Measurements from ENCODE around the gene PRR22. TPM values are rescaled to one million over a fixed set of nuclear protein-coding genes. Genes with fewer than 3 reads are reported as not detected.

Gene PRR22
- total and polyA plus RNA-seq, 3 experiments from 2014 or later = 0.15 to 8.6 (median 8.2) TPM

GRCh38 chr19:5803752-5804515 lies 19.4 kb upstream of the PRR22 start:
- Mint-ChIP-seq H3K27ac (peak overlapping the region in 7 of 8 donors; percentile 29 to 88 (median 79)), H3K9me3 (no peaks in the 10 kb centered on the region), H3K27me3 (peaks cover 11 to 26% of the 10 kb centered on the region in 2 donors), H3K4me3 (peak overlapping the region; percentile 27 to 87 (median 67)), H3K36me3 (no peaks in the 10 kb centered on the region), H3K4me1 (peaks cover 9 to 27% (median 20%) of the 10 kb centered on the region in 3 donors)
- CTCF ChIA-PET = interaction anchor here (0.7 to 2.5 kb wide), 26 partner anchors 8 to 223 kb away, joined by 3 to 44 read pairs (median 4); partner anchors contain the start of genes DUS3L, LONP1, NDUFA11 and VMAC
- Histone ChIP-seq H3K4me3 (ENCODE audit: low read length) (peak overlapping the region; percentile 75), H3K27ac (ENCODE audit: low read depth, low read length) (peak overlapping the region; percentile 22), H3K27me3 (ENCODE audit: insufficient read depth, low read length, poor library complexity, severe bottlenecking) (peaks cover 22% of the 10 kb centered on the region), H3K9me3 (ENCODE audit: low read length) (no peaks in the 10 kb centered on the region), H3K4me1 (ENCODE audit: insufficient read depth, low read length) (peaks cover 20% of the 10 kb centered on the region), H3K36me3 (ENCODE audit: insufficient read depth, low read length) (no peaks in the 10 kb centered on the region)
- peak; percentile 87 to 94 (median 89) for DNase-seq
- POLR2A ChIA-PET = interaction anchor here (0.6 to 1.5 kb wide), 4 partner anchors 21 to 222 kb away, joined by 3 to 13 read pairs (median 3); partner anchors contain the start of genes NDUFA11 and VMAC

- Mint-ChIP-seq H3K9me3 (no peaks in the 10 kb centered on the region), H3K36me3 (no peaks in the 10 kb centered on the region), H3K4me1 (peaks cover 9 to 27% (median 20%) of the 10 kb centered on the region in 3 donors), H3K4me3 (peak overlapping the region; percentile 27 to 76 (median 57)), H3K27ac (peak overlapping the region in 1 of 8 donors; percentile 85), H3K27me3 (peaks cover 13 to 28% of the 10 kb centered on the region in 2 donors)
- no peaks in the 10 kb centered on the region for H3K36me3 ChIP-seq (ENCODE audit: insufficient read depth, low read length)
- peak overlapping the region; percentile 75 for H3K4me3 ChIP-seq (ENCODE audit: low read length)
- no peak overlapping the region for H3K27ac ChIP-seq (ENCODE audit: low read depth, low read length)
- peaks cover 22% of the 10 kb centered on the region for H3K27me3 ChIP-seq (ENCODE audit: insufficient read depth, low read length, poor library complexity, severe bottlenecking)
- DNase-seq = no peak
- ChIA-PET CTCF (interaction anchor here (0.7 to 2.5 kb wide), 23 partner anchors 9 to 224 kb away, joined by 3 to 44 read pairs (median 4); partner anchors contain the start of genes DUS3L, LONP1, NDUFA11 and VMAC), POLR2A (interaction anchor here (1.5 kb wide), 1 partner anchor 100 kb away, joined by 13 read pairs; the partner anchor contains the start of genes NDUFA11 and VMAC)
- H3K4me1 ChIP-seq (ENCODE audit: insufficient read depth, low read length) = peaks cover 20% of the 10 kb centered on the region
- no peaks in the 10 kb centered on the region for H3K9me3 ChIP-seq (ENCODE audit: low read length)
These were observed 18.9 kb upstream of the PRR22 start for GRCh38 chr19:5803441-5803751.

DNA sequence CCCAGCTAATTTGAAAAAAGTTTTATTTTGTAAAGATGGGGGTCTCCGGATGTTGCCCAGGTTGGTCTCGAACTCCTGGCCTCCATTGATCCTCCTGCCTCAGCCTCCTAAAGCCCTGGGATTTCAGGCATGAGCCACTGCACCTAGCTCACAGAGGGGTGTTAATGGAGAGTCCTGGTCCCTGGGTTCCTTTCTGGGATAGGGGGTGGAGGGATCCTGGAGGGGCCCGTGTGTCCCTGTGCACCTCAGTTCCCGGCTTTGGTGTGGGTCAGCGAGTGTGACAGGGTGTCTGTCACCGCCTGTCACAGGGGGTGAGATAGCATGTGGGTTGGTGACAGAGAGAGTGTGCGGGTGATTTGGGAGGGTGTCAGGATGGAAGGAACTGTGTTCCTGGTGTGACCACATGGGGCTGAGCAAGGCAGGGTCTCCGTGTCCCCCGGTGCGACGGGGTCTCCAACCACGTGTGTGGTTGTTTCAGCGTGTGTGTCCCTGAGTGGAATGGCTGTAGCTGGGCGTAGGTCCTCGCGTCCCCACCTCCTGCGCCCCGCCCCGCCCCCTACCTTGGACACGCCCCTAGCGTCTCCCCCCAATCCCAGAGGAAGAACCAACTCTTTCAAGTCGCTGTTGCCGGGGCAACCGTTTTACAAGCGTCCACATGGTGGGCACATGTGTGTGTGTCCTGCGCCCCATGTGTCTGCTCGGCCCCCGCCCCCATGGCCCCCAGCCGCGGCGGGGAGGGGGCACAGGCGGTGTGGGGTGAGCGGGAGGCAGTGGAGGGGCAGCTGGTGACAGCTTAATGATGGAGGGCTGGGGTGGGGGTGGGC lies 17.5 kb upstream of the PRR22 start:
- H3K27ac Mint-ChIP-seq = peak overlapping the region in 2 of 8 donors; percentile 47 to 71
- peaks cover 20% of the 10 kb centered on the region for H3K4me1 ChIP-seq (ENCODE audit: insufficient read depth, low read length)
- no peak overlapping the region for H3K4me3 ChIP-seq (ENCODE audit: low read length)
- H3K36me3 ChIP-seq (ENCODE audit: insufficient read depth, low read length) = no peaks in the 10 kb centered on the region
- peaks cover 22% of the 10 kb centered on the region for H3K27me3 ChIP-seq (ENCODE audit: insufficient read depth, low read length, poor library complexity, severe bottlenecking)
- ChIA-PET CTCF (interaction anchor here (0.7 to 2.5 kb wide), 2 partner anchors 9 to 91 kb away, joined by 3 to 44 read pairs; partner anchors contain the start of gene DUS3L), POLR2A (no interaction called here)
- H3K4me1 Mint-ChIP-seq = peaks cover 9 to 27% (median 20%) of the 10 kb centered on the region in 3 donors
- H3K27ac ChIP-seq (ENCODE audit: low read depth, low read length) = no peak overlapping the region
- H3K9me3 ChIP-seq (ENCODE audit: low read length) = no peaks in the 10 kb centered on the region
- peak overlapping the region in 4 of 7 donors; percentile 17 to 61 (median 50) for H3K4me3 Mint-ChIP-seq
- no peaks in the 10 kb centered on the region for H3K9me3 Mint-ChIP-seq
- DNase-seq = no peak
- H3K27me3 Mint-ChIP-seq = peaks cover 16 to 28% of the 10 kb centered on the region in 2 donors
- no peaks in the 10 kb centered on the region for H3K36me3 Mint-ChIP-seq

GRCh38 chr19:5800361-5801270 lies 16.1 kb upstream of the PRR22 start:
- Histone ChIP-seq H3K4me3 (ENCODE audit: low read length) (no peak overlapping the region), H3K9me3 (ENCODE audit: low read length) (no peaks in the 10 kb centered on the region), H3K4me1 (ENCODE audit: insufficient read depth, low read length) (peaks cover 20% of the 10 kb centered on the region), H3K36me3 (ENCODE audit: insufficient read depth, low read length) (no peaks in the 10 kb centered on the region), H3K27me3 (ENCODE audit: insufficient read depth, low read length, poor library complexity, severe bottlenecking) (peaks cover 22% of the 10 kb centered on the region), H3K27ac (ENCODE audit: low read depth, low read length) (no peak overlapping the region)
- H3K9me3 Mint-ChIP-seq = no peaks in the 10 kb centered on the region
- no peak for DNase-seq
- no peaks in the 10 kb centered on the region for H3K36me3 Mint-ChIP-seq
- CTCF ChIA-PET = no interaction called here
- POLR2A ChIA-PET = interaction anchor here (0.6 kb wide), 1 partner anchor 27 kb away, joined by 3 read pairs; no protein-coding TSS in a partner anchor
- peak overlapping the region in 1 of 7 donors; percentile 56 for H3K4me3 Mint-ChIP-seq
- peaks cover 9 to 27% (median 20%) of the 10 kb centered on the region in 3 donors for H3K4me1 Mint-ChIP-seq
- peaks cover 16 to 31% of the 10 kb centered on the region in 2 donors for H3K27me3 Mint-ChIP-seq
- no peak overlapping the region for H3K27ac Mint-ChIP-seq

GRCh38 chr19:5799247-5800241 lies 15.0 kb upstream of the PRR22 start:
- no peaks in the 10 kb centered on the region for H3K9me3 ChIP-seq (ENCODE audit: low read length)
- H3K27ac Mint-ChIP-seq = no peak overlapping the region
- H3K27ac ChIP-seq (ENCODE audit: low read depth, low read length) = no peak overlapping the region
- H3K36me3 Mint-ChIP-seq = no peaks in the 10 kb centered on the region
- ChIA-PET POLR2A (interaction anchor here (0.6 kb wide), 1 partner anchor 28 kb away, joined by 3 read pairs; no protein-coding TSS in a partner anchor), CTCF (interaction anchor here (0.7 kb wide), 1 partner anchor 222 kb away, joined by 3 read pairs; no protein-coding TSS in a partner anchor)
- no peaks in the 10 kb centered on the region for H3K36me3 ChIP-seq (ENCODE audit: insufficient read depth, low read length)
- no peak for DNase-seq
- H3K4me1 Mint-ChIP-seq = peaks cover 9 to 22% (median 20%) of the 10 kb centered on the region in 3 donors
- no peak overlapping the region for H3K4me3 Mint-ChIP-seq
- peaks cover 17 to 31% of the 10 kb centered on the region in 2 donors for H3K27me3 Mint-ChIP-seq
- H3K9me3 Mint-ChIP-seq = no peaks in the 10 kb centered on the region
- H3K4me1 ChIP-seq (ENCODE audit: insufficient read depth, low read length) = peaks cover 19% of the 10 kb centered on the region
- H3K4me3 ChIP-seq (ENCODE audit: low read length) = no peak overlapping the region
- peaks cover 22% of the 10 kb centered on the region for H3K27me3 ChIP-seq (ENCODE audit: insufficient read depth, low read length, poor library complexity, severe bottlenecking)

DNA sequence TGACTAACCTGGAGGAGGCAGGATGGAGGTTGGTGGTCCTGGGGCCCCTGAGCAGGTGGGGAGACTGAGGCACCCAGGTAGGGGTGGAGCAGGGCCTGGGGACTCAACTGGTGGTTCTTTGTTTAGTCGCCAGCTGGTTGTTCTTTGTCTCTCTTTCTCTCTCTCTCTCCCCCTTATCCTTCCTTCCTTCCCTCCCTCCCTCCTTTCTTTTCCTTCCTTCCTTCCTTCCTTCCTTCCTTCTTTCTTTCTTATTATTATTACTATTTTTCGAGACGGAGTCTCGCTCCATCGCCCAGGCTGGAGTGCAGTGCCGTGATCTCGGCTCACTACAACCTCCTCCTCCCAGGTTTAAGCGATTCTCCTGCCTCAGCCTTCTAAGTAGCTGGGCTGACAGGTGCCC lies 13.7 kb upstream of the PRR22 start:
- peaks cover 6% of the 10 kb centered on the region for H3K4me1 ChIP-seq (ENCODE audit: insufficient read depth, low read length)
- Mint-ChIP-seq H3K36me3 (no peaks in the 10 kb centered on the region), H3K4me1 (peaks cover 3 to 10% (median 7%) of the 10 kb centered on the region in 3 donors), H3K27ac (no peak overlapping the region), H3K4me3 (no peak overlapping the region), H3K27me3 (peaks cover 14 to 25% of the 10 kb centered on the region in 2 donors), H3K9me3 (no peaks in the 10 kb centered on the region)
- H3K36me3 ChIP-seq (ENCODE audit: insufficient read depth, low read length) = no peaks in the 10 kb centered on the region
- H3K27ac ChIP-seq (ENCODE audit: low read depth, low read length) = no peak overlapping the region
- no peak for DNase-seq
- no peak overlapping the region for H3K4me3 ChIP-seq (ENCODE audit: low read length)
- POLR2A ChIA-PET = no interaction called here
- H3K9me3 ChIP-seq (ENCODE audit: low read length) = no peaks in the 10 kb centered on the region
- peaks cover 18% of the 10 kb centered on the region for H3K27me3 ChIP-seq (ENCODE audit: insufficient read depth, low read length, poor library complexity, severe bottlenecking)
- CTCF ChIA-PET = interaction anchor here (1.4 kb wide), 1 partner anchor 224 kb away, joined by 3 read pairs; no protein-coding TSS in a partner anchor
